ENCODE measurements around the gene HDLBP.

- TF ChIP-seq TAF1 (IDR thresholded peaks at IDR 0.05; ENCODE audit: borderline replicate concordance, low read depth, low read length) (no peak), POLR2A (IDR thresholded peaks at IDR 0.05; ENCODE audit: low read depth, low read length) (no peak), POLR2AphosphoS5 (IDR thresholded peaks at IDR 0.05; ENCODE audit: low read depth, low read length) (no peak)
Observed at GRCh38 chr2:241354668-241355658, 39.5 kb upstream of the HDLBP start.

All from GM12892 (cell line).